Adrenal gland (tissue), 5 donors: ENCODE data around the gene PURB.

ENCODE experiments used
- CTCF ChIP-seq, 6 experiments: fragments of 450-650 bp in 4 of 6; fragments of 200-600 bp in 2 of 6; sonication (generic) in 1 of 6; IDR thresholded peaks; 1 replicate in 5 of 6; 2 replicates in 1 of 6; pipeline versions ENCODE4 v1.5.1 to v1.8.0; 2016 to 2021; ENCODE audit warnings: antibody characterized with exemption in 6 of 6, mild to moderate bottlenecking in 2 of 6, moderate library complexity in 1 of 6
- POLR2A ChIP-seq, 2 donors: fragments of 450-650 bp; IDR thresholded peaks; one replicate each; pipeline ENCODE4 v1.6.1; 2017; ENCODE audit warnings: antibody characterized with exemption in 2 of 2, mild to moderate bottlenecking in 2 of 2, moderate library complexity in 1 of 2
- donor health status: DM: no; HTN: no; CAD: no.

- TF ChIP-seq CTCF (IDR thresholded peaks at IDR 0.05), result no peak
- TF ChIP-seq POLR2A (IDR thresholded peaks at IDR 0.05), result no peak
Measured at GRCh38 chr7:44891372-44891771, 6.0 kb upstream of the PURB start.
